Measurements from ENCODE around the gene HES5. TPM values are rescaled to one million over a fixed set of nuclear protein-coding genes. Genes with fewer than 3 reads are reported as not detected.

The HES5 gene
- total and polyA plus RNA-seq, 2 experiments from 2014 or later = not detected

GRCh38 chr1:2520806-2521205 lies 9.3 kb downstream of the HES5 start:
- no peak overlapping the region for H3K27ac ChIP-seq
- H2AFZ ChIP-seq = no peak overlapping the region
- no peak overlapping the region for H3K9ac ChIP-seq
- 85 to 90% methylated on average over 21 of the region's 21 CpGs for WGBS, 2 experiments (ENCODE audit: low coverage in 1 of 2, low lambda C conversion rate in 2 of 2, missing lambda C conversion rate in 2 of 2)
- H3K79me2 ChIP-seq (ENCODE audit: insufficient read depth) = peaks cover 51% of the 10 kb centered on the region
- H3K4me3 ChIP-seq = no peak overlapping the region
- in situ Hi-C loops (cut with MboI) = loop anchor here (25.0 kb wide), 1 partner anchor 334 kb away; the partner anchor contains the start of gene FAAP20
- H3K27me3 ChIP-seq (replicated peaks; ENCODE audit: insufficient read depth) = no peaks in the 10 kb centered on the region
- peaks cover 15% of the 10 kb centered on the region; the same call in 1 of the 2 replicates for H3K4me1 ChIP-seq (ENCODE audit: insufficient read depth)
- DNase-seq = no peak
- TF ChIP-seq EZH2phosphoT487 (IDR thresholded peaks at IDR 0.05; ENCODE audit: insufficient read depth, low read depth) (no peak), EZH2 (IDR thresholded peaks at IDR 0.05; ENCODE audit: insufficient read depth, poor library complexity, severe bottlenecking) (no peak)
- H3F3A ChIP-seq (ENCODE audit: insufficient read depth) = no peaks in the 10 kb centered on the region
- H4K20me1 ChIP-seq (ENCODE audit: insufficient read depth) = no peaks in the 10 kb centered on the region
- H3K9me2 ChIP-seq (ENCODE audit: insufficient read depth) = no peaks in the 10 kb centered on the region
- H3K36me3 ChIP-seq (ENCODE audit: low read depth) = no peaks in the 10 kb centered on the region; the same call in 1 of the 2 replicates
- H3K9me3 ChIP-seq (ENCODE audit: low read depth) = no peaks in the 10 kb centered on the region
- no peak overlapping the region for H3K4me2 ChIP-seq (ENCODE audit: unreplicated experiment)

GRCh38 chr1:2520206-2520605 lies 9.9 kb downstream of the HES5 start:
- Histone ChIP-seq H3K4me1 (ENCODE audit: insufficient read depth) (peaks cover 13% of the 10 kb centered on the region; the same call in 1 of the 2 replicates), H3K27ac (no peak overlapping the region), H3K27me3 (replicated peaks; ENCODE audit: insufficient read depth) (no peaks in the 10 kb centered on the region), H3K4me2 (ENCODE audit: unreplicated experiment) (no peak overlapping the region), H2AFZ (no peak overlapping the region), H3K4me3 (no peak overlapping the region), H3F3A (ENCODE audit: insufficient read depth) (no peaks in the 10 kb centered on the region), H3K9me3 (ENCODE audit: low read depth) (no peaks in the 10 kb centered on the region), H3K9me2 (ENCODE audit: insufficient read depth) (no peaks in the 10 kb centered on the region), H3K9ac (no peak overlapping the region), H4K20me1 (ENCODE audit: insufficient read depth) (no peaks in the 10 kb centered on the region), H3K79me2 (ENCODE audit: insufficient read depth) (peaks cover 45% of the 10 kb centered on the region), H3K36me3 (ENCODE audit: low read depth) (no peaks in the 10 kb centered on the region; the same call in 1 of the 2 replicates)
- TF ChIP-seq EZH2 (IDR thresholded peaks at IDR 0.05; ENCODE audit: insufficient read depth, poor library complexity, severe bottlenecking) = no peak
- TF ChIP-seq EZH2phosphoT487 (IDR thresholded peaks at IDR 0.05; ENCODE audit: insufficient read depth, low read depth) = no peak
- in situ Hi-C loops (cut with MboI) = loop anchor here (25.0 kb wide), 1 partner anchor 333 kb away; the partner anchor contains the start of gene FAAP20
- 99% methylated on average over 9 to 17 of the region's 20 CpGs for WGBS, 2 experiments (ENCODE audit: low coverage in 1 of 2, low lambda C conversion rate in 2 of 2, missing lambda C conversion rate in 2 of 2)
- DNase-seq = no peak

GRCh38 chr1:2519729-2520128 lies 10.3 kb downstream of the HES5 start:
- Histone ChIP-seq H3K4me1 (ENCODE audit: insufficient read depth) (peaks cover 9% of the 10 kb centered on the region; the same call in 1 of the 2 replicates), H3K27ac (no peak overlapping the region), H3K36me3 (ENCODE audit: low read depth) (no peaks in the 10 kb centered on the region; the same call in 1 of the 2 replicates), H3K27me3 (replicated peaks; ENCODE audit: insufficient read depth) (no peaks in the 10 kb centered on the region), H3K4me3 (no peak overlapping the region), H3K9ac (no peak overlapping the region), H3K79me2 (ENCODE audit: insufficient read depth) (peaks cover 40% of the 10 kb centered on the region), H3K4me2 (ENCODE audit: unreplicated experiment) (no peak overlapping the region), H3K9me2 (ENCODE audit: insufficient read depth) (no peaks in the 10 kb centered on the region), H2AFZ (no peak overlapping the region), H3F3A (ENCODE audit: insufficient read depth) (no peaks in the 10 kb centered on the region), H4K20me1 (ENCODE audit: insufficient read depth) (no peaks in the 10 kb centered on the region), H3K9me3 (ENCODE audit: low read depth) (no peaks in the 10 kb centered on the region)
- DNase-seq = no peak
- WGBS, 2 experiments (ENCODE audit: low coverage in 1 of 2, low lambda C conversion rate in 2 of 2, missing lambda C conversion rate in 2 of 2) = 93 to 95% methylated on average over 23 to 30 of the region's 30 CpGs
- TF ChIP-seq EZH2phosphoT487 (IDR thresholded peaks at IDR 0.05; ENCODE audit: insufficient read depth, low read depth) = no peak
- no peak for TF ChIP-seq EZH2 (IDR thresholded peaks at IDR 0.05; ENCODE audit: insufficient read depth, poor library complexity, severe bottlenecking)
- in situ Hi-C loops (cut with MboI) = loop anchor here (25.0 kb wide), 1 partner anchor 332 kb away; the partner anchor contains the start of gene FAAP20

GRCh38 chr1:2519029-2519685 lies 10.9 kb downstream of the HES5 start:
- Histone ChIP-seq H4K20me1 (ENCODE audit: insufficient read depth) (no peaks in the 10 kb centered on the region), H3K27ac (no peak overlapping the region), H3K9me2 (ENCODE audit: insufficient read depth) (no peaks in the 10 kb centered on the region), H3K4me1 (ENCODE audit: insufficient read depth) (0 out of 2 replicates have a peak, but pooled peaks cover 4% of the 10 kb centered on the region), H3K9me3 (ENCODE audit: low read depth) (no peaks in the 10 kb centered on the region), H3K9ac (no peak overlapping the region), H3K4me2 (ENCODE audit: unreplicated experiment) (no peak overlapping the region), H2AFZ (no peak overlapping the region), H3K79me2 (ENCODE audit: insufficient read depth) (peaks cover 34% of the 10 kb centered on the region), H3K36me3 (ENCODE audit: low read depth) (no peaks in the 10 kb centered on the region; the same call in 1 of the 2 replicates), H3K27me3 (replicated peaks; ENCODE audit: insufficient read depth) (no peaks in the 10 kb centered on the region), H3F3A (ENCODE audit: insufficient read depth) (no peaks in the 10 kb centered on the region), H3K4me3 (no peak overlapping the region)
- in situ Hi-C loops (cut with MboI) = loop anchor here (25.0 kb wide), 1 partner anchor 332 kb away; the partner anchor contains the start of gene FAAP20
- DNase-seq = no peak
- TF ChIP-seq EZH2phosphoT487 (IDR thresholded peaks at IDR 0.05; ENCODE audit: insufficient read depth, low read depth) (no peak), EZH2 (IDR thresholded peaks at IDR 0.05; ENCODE audit: insufficient read depth, poor library complexity, severe bottlenecking) (no peak)
- WGBS, 2 experiments (ENCODE audit: low coverage in 1 of 2, low lambda C conversion rate in 2 of 2, missing lambda C conversion rate in 2 of 2) = 89 to 91% methylated on average over 15 to 25 of the region's 25 CpGs

All from GM23248 (cell line).